ENCODE results near the gene HES1. TPM values are rescaled to one million over a fixed set of nuclear protein-coding genes. Genes with fewer than 3 reads are reported as not detected.

HES1 gene
- total RNA-seq, 3 donors from 2014 or later = 60.9 to 116 (median 99.0) TPM

- intact Hi-C loops (cut with DNase I, micrococcal nuclease) = no loop called here
- no peaks in the 10 kb centered on the region for H3K9me3 ChIP-seq
- no peak overlapping the region for H3K4me3 ChIP-seq
- no peak for ATAC-seq
- peak in 1 of 3 donors; percentile 20 for DNase-seq
- H3K36me3 ChIP-seq (ENCODE audit: low read depth) = no peaks in the 10 kb centered on the region
- H3K4me1 ChIP-seq (ENCODE audit: low read depth) = peaks cover 13% of the 10 kb centered on the region
- TF ChIP-seq, protein P1, sequence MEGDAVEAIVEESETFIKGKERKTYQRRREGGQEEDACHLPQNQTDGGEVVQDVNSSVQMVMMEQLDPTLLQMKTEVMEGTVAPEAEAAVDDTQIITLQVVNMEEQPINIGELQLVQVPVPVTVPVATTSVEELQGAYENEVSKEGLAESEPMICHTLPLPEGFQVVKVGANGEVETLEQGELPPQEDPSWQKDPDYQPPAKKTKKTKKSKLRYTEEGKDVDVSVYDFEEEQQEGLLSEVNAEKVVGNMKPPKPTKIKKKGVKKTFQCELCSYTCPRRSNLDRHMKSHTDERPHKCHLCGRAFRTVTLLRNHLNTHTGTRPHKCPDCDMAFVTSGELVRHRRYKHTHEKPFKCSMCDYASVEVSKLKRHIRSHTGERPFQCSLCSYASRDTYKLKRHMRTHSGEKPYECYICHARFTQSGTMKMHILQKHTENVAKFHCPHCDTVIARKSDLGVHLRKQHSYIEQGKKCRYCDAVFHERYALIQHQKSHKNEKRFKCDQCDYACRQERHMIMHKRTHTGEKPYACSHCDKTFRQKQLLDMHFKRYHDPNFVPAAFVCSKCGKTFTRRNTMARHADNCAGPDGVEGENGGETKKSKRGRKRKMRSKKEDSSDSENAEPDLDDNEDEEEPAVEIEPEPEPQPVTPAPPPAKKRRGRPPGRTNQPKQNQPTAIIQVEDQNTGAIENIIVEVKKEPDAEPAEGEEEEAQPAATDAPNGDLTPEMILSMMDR (IDR thresholded peaks at IDR 0.05) = no peak
These were observed 25.5 kb upstream of the HES1 start for GRCh38 chr3:194110483-194110882.

GRCh38 chr3:194111336-194111735, 24.6 kb upstream of the HES1 start:
- intact Hi-C loops (cut with DNase I, micrococcal nuclease) = no loop called here
- ATAC-seq (peak; percentile 53), DNase-seq (no peak)
- TF ChIP-seq, protein P1 (IDR thresholded peaks at IDR 0.05) = no peak
- no peaks in the 10 kb centered on the region for H3K9me3 ChIP-seq
- peaks cover 13% of the 10 kb centered on the region for H3K4me1 ChIP-seq (ENCODE audit: low read depth)
- H3K36me3 ChIP-seq (ENCODE audit: low read depth) = no peaks in the 10 kb centered on the region
- no peak overlapping the region for H3K4me3 ChIP-seq

DNA sequence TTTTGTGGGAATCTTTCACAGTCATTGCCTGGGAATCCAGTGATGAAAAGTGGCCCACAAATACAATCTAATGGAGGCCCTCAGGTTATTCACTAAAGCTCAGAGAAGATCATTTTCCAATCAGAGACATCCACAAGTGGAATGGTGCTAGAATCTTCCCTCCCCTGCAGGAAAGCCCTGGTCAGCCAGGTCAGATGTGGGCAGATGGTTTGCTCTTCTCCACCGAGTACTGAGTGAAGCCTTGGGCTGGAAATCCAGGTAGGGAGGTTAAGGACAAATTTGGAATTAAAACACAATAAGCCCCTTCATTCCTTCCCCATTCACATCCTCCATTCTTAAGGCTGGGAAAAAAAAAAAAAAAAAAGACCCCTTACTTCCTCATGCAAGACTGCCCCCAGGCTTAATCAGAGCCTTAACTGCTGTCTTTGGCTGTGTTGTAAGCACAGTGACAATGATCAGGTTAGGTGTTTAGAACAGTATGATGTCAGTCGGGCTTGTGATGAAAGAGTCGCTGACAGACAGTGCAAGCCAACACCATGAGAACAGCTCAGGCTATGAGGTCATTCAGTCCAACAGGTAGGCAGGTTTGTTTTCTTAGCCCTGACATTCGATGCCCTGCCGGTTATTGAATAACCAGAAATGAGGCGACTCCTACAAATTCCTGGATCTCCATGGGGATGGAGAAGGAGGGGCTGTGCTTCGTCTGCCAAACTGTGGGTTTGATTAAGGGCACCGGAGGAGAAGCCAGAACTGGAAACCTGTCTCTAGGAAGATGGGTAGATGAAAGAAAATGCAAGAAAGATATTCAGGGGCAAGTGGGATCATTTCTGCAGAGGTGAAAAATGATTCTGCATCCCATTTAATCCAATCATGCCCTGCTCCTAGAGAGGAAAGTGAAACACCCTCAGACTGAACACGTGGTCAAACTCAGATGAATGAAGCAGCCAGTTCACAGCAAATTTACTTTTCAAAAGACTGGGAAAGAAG, 23.5 kb upstream of the HES1 start:
- TF ChIP-seq, protein P1 (IDR thresholded peaks at IDR 0.05) = no peak
- Histone ChIP-seq H3K36me3 (ENCODE audit: low read depth) (no peaks in the 10 kb centered on the region), H3K4me1 (ENCODE audit: low read depth) (peaks cover 20% of the 10 kb centered on the region), H3K4me3 (no peak overlapping the region), H3K9me3 (no peaks in the 10 kb centered on the region)
- DNase-seq (peak in 2 of 3 donors; percentile 60 to 83), ATAC-seq (peak; percentile 93)
- intact Hi-C loops (cut with DNase I, micrococcal nuclease) = no loop called here

GRCh38 chr3:194114123-194114522, 21.8 kb upstream of the HES1 start:
- intact Hi-C loops (cut with DNase I, micrococcal nuclease) = no loop called here
- H3K9me3 ChIP-seq = no peaks in the 10 kb centered on the region
- H3K4me3 ChIP-seq = no peak overlapping the region
- DNase-seq (no peak), ATAC-seq (no peak)
- peaks cover 22% of the 10 kb centered on the region for H3K4me1 ChIP-seq (ENCODE audit: low read depth)
- no peaks in the 10 kb centered on the region for H3K36me3 ChIP-seq (ENCODE audit: low read depth)
- TF ChIP-seq, protein P1 (IDR thresholded peaks at IDR 0.05) = no peak

- no peak overlapping the region for H3K4me3 ChIP-seq
- intact Hi-C loops (cut with DNase I, micrococcal nuclease) = no loop called here
- no peaks in the 10 kb centered on the region for H3K36me3 ChIP-seq (ENCODE audit: low read depth)
- H3K4me1 ChIP-seq (ENCODE audit: low read depth) = peaks cover 18% of the 10 kb centered on the region
- no peaks in the 10 kb centered on the region for H3K9me3 ChIP-seq
- TF ChIP-seq, protein P1 (IDR thresholded peaks at IDR 0.05) = no peak
- ATAC-seq = peak; percentile 73
- peak; percentile 84 to 89 (median 89) for DNase-seq
These were observed 18.7 kb upstream of the HES1 start for GRCh38 chr3:194117104-194117845.

Data from mucosa of descending colon (tissue), 3 donors.